Right atrium auricular region (tissue), 2 donors: ENCODE measurements around the gene PGM2L1. TPM values are rescaled to one million over a fixed set of nuclear protein-coding genes. Genes with fewer than 3 reads are reported as not detected.

ENCODE experiments used
- DNase-seq: peaks from one replicate; pipeline ENCODE4 v3.0.0-alpha.2; 2019; ENCODE audit warnings: low spot score
- H3K27ac ChIP-seq, 2 donors: fragments of 200-600 bp; sonication (generic); 1 replicate in 1 of 2; 2 replicates in 1 of 2; pipeline ENCODE4 v1.5.1; 2016 to 2019
- H3K27me3 ChIP-seq, 2 donors: fragments of 200-600 bp; sonication (generic); one replicate each; pipeline versions ENCODE4 v1.5.1 to v1.6.0; 2017 to 2019
- H3K36me3 ChIP-seq: fragments of 200-600 bp; sonication (generic); one replicate; pipeline ENCODE4 v1.5.1; 2016
- H3K4me1 ChIP-seq, 2 donors: fragments of 200-600 bp; sonication (generic); one replicate each; pipeline versions ENCODE4 v1.5.1 to v1.6.0; 2017 to 2019
- H3K4me3 ChIP-seq, 2 donors: fragments of 200-600 bp; sonication (generic); 1 replicate in 1 of 2; 2 replicates in 1 of 2; pipeline ENCODE4 v1.5.1; 2017 to 2019; ENCODE audit warnings: mild to moderate bottlenecking in 1 of 2, moderate library complexity in 1 of 2
- H3K9me3 ChIP-seq, 2 donors: fragments of 200-600 bp; sonication (generic); one replicate each; pipeline ENCODE4 v1.5.1; 2019
- CTCF ChIP-seq, 2 donors: fragments of 200-600 bp; sonication (generic); IDR thresholded peaks; one replicate each; pipeline ENCODE4 v1.5.1; 2019; ENCODE audit warnings: antibody characterized with exemption in 2 of 2
- total RNA-seq, 2 donors: library from RNA; depleted of rRNA; stranded (reverse); fragments of >200 nt; gene quantifications; one replicate each; pipeline ENCODE4 v1.1.0, GENCODE V29; 2016

Gene PGM2L1
- 1 to 10 TPM; 2.3 to 3.4 TPM for total RNA-seq

GRCh38 chr11:74398244-74399159, at the start of gene PGM2L1:
Gene PGM2L1, minus strand, starts transcription at chr11:74398433. Its CDS starts 272 bp downstream, at chr11:74398161.
- peaks cover 0 to 6% of the 10 kb centered on the region in 2 donors for H3K4me1 ChIP-seq
- no peaks in the 10 kb centered on the region for H3K36me3 ChIP-seq
- H3K4me3 ChIP-seq: peak within 1 kb of the TSS; percentile 76 to 96
- H3K27me3 ChIP-seq: no peaks in the 10 kb centered on the region
- H3K9me3 ChIP-seq: no peaks in the 10 kb centered on the region
- peak within 1 kb of the TSS; percentile 85 to 89 for H3K27ac ChIP-seq
- no peak for TF ChIP-seq CTCF (IDR thresholded peaks at IDR 0.05)
- DNase-seq: peak; percentile 93

- no peaks in the 10 kb centered on the region for H3K27me3 ChIP-seq
- no peaks in the 10 kb centered on the region for H3K36me3 ChIP-seq
- H3K4me1 ChIP-seq: peaks cover 0 to 27% of the 10 kb centered on the region in 2 donors
- H3K4me3 ChIP-seq: no peak overlapping the region
- no peak overlapping the region for H3K27ac ChIP-seq
- no peak for TF ChIP-seq CTCF (IDR thresholded peaks at IDR 0.05)
- H3K9me3 ChIP-seq: no peaks in the 10 kb centered on the region
- no peak for DNase-seq
These were observed 49.5 kb upstream of the PGM2L1 start for GRCh38 chr11:74447720-74448119.

GRCh38 chr11:74446532-74446938, 48.3 kb upstream of the PGM2L1 start:
- no peaks in the 10 kb centered on the region for H3K27me3 ChIP-seq
- TF ChIP-seq CTCF (IDR thresholded peaks at IDR 0.05): no peak
- H3K4me3 ChIP-seq: no peak overlapping the region
- H3K9me3 ChIP-seq: no peaks in the 10 kb centered on the region
- no peak overlapping the region for H3K27ac ChIP-seq
- no peaks in the 10 kb centered on the region for H3K36me3 ChIP-seq
- H3K4me1 ChIP-seq: peaks cover 0 to 28% of the 10 kb centered on the region in 2 donors
- no peak for DNase-seq

GRCh38 chr11:74444173-74444826, 46.1 kb upstream of the PGM2L1 start:
- Histone ChIP-seq H3K27ac (no peak overlapping the region), H3K4me3 (no peak overlapping the region), H3K27me3 (no peaks in the 10 kb centered on the region), H3K9me3 (no peaks in the 10 kb centered on the region), H3K4me1 (peaks cover 0 to 24% of the 10 kb centered on the region in 2 donors), H3K36me3 (no peaks in the 10 kb centered on the region)
- DNase-seq: no peak
- no peak for TF ChIP-seq CTCF (IDR thresholded peaks at IDR 0.05)

- no peak for DNase-seq
- Histone ChIP-seq H3K9me3 (no peaks in the 10 kb centered on the region), H3K36me3 (no peaks in the 10 kb centered on the region), H3K27me3 (no peaks in the 10 kb centered on the region), H3K27ac (no peak overlapping the region), H3K4me1 (peaks cover 0 to 20% of the 10 kb centered on the region in 2 donors), H3K4me3 (no peak overlapping the region)
- TF ChIP-seq CTCF (IDR thresholded peaks at IDR 0.05): peak in 1 of 2 donors; percentile 15
These were observed 45.0 kb upstream of the PGM2L1 start for GRCh38 chr11:74443071-74443864.
